H1 (cell line): ENCODE measurements around the gene NSMCE3. TPM values are rescaled to one million over a fixed set of nuclear protein-coding genes. Genes with fewer than 3 reads are reported as not detected.

Source experiments
- CTCF ChIA-PET: fragments of 300-600 bp; sonication (Branson Sonifier 250); formaldehyde crosslinking; loops from one replicate; lab custom pipeline; 2021; ENCODE audit not compliant: partially characterized antibody; lab: Charles Lee
- POLR2A ChIA-PET: fragments of 300-600 bp; sonication (Branson Sonifier 250); formaldehyde crosslinking; loops from one replicate; lab custom pipeline; 2021; ENCODE audit warnings: inconsistent platforms; ENCODE audit not compliant: partially characterized antibody; lab: Charles Lee
- DNase-seq, 2 experiments: peaks; one replicate each; pipeline versions ENCODE4 v3.0.0 to v3.0.0-alpha.2; 2010 to 2022; ENCODE audit warnings: low spot score in 2 of 2, low read depth in 1 of 2, mixed read lengths in 1 of 2
- FAIRE-seq: peaks from 2 replicates; lab custom pipeline; 2011; peaks lifted over from hg19 to GRCh38; lab: Jason Lieb, UNC
- H2AFZ ChIP-seq: 2 replicates; pipeline ENCODE4 v1.8.1; 2012; ENCODE audit warnings: low read length, inconsistent platforms
- H2AK5ac ChIP-seq: 2 replicates; pipeline ENCODE4 v1.6.1; 2013; ENCODE audit warnings: low read depth, low read length
- H2BK120ac ChIP-seq: replicated peaks from 2 replicates; pipeline ENCODE3; 2013; ENCODE audit warnings: low read depth, low read length, inconsistent platforms
- H2BK12ac ChIP-seq: 2 replicates; pipeline ENCODE4 v1.6.1; 2013; ENCODE audit warnings: low read depth, low read length
- H2BK15ac ChIP-seq: 2 replicates; pipeline ENCODE4 v1.6.1; 2013; ENCODE audit warnings: low read length
- H2BK20ac ChIP-seq: 2 replicates; pipeline ENCODE4 v1.6.1; 2013; ENCODE audit warnings: low read length
- H2BK5ac ChIP-seq: 2 replicates; pipeline ENCODE4 v1.6.1; 2013; ENCODE audit warnings: low read depth, low read length
- H3K14ac ChIP-seq: 2 replicates; pipeline ENCODE4 v1.6.1; 2013; ENCODE audit warnings: inconsistent platforms; ENCODE audit not compliant: insufficient read length
- H3K18ac ChIP-seq: 2 replicates; pipeline ENCODE4 v1.6.1; 2013; ENCODE audit warnings: low read length; ENCODE audit errors: extremely low read depth
- H3K23ac ChIP-seq: 2 replicates; pipeline ENCODE4 v1.6.1; 2013; ENCODE audit warnings: inconsistent platforms; ENCODE audit not compliant: insufficient read length
- H3K23me2 ChIP-seq: 2 replicates; pipeline ENCODE4 v1.6.1; 2013; ENCODE audit warnings: low read depth, low read length
- H3K27ac ChIP-seq: 2 replicates; pipeline ENCODE4 v1.6.1; 2011; ENCODE audit warnings: low read depth, low read length, inconsistent platforms
- H3K27me3 ChIP-seq, 4 experiments: replicated peaks in 1 of 4; 1 replicate in 1 of 4; 2 replicates in 3 of 4; pipeline versions ENCODE4 v1.6.1 to v1.8.1; 2011 to 2013; ENCODE audit warnings: low read length in 3 of 4, mild to moderate bottlenecking in 3 of 4, inconsistent platforms in 2 of 4, mixed read lengths in 2 of 4, moderate library complexity in 1 of 4; ENCODE audit not compliant: control insufficient read depth in 3 of 4, insufficient read depth in 3 of 4; ENCODE audit errors: extremely low read depth in 1 of 4
- H3K36me3 ChIP-seq, 4 experiments: 2 replicates each; pipeline versions ENCODE4 v1.6.1 to v1.8.1; 2011 to 2013; ENCODE audit warnings: mild to moderate bottlenecking in 4 of 4, low read length in 3 of 4, moderate library complexity in 2 of 4, control low read depth in 1 of 4, inconsistent platforms in 1 of 4; ENCODE audit not compliant: insufficient read depth in 4 of 4, control insufficient read depth in 2 of 4
- H3K4ac ChIP-seq: replicated peaks from 2 replicates; pipeline ENCODE3; 2013; ENCODE audit warnings: low read length, low read depth, mixed read lengths, inconsistent platforms; ENCODE audit not compliant: insufficient read length
- H3K4me1 ChIP-seq, 4 experiments: replicated peaks in 1 of 4; 1 replicate in 1 of 4; 2 replicates in 3 of 4; pipeline versions ENCODE4 v1.6.1 to v1.8.1; 2011 to 2013; ENCODE audit warnings: low read length in 3 of 4, inconsistent platforms in 2 of 4, mixed read lengths in 1 of 4; ENCODE audit not compliant: insufficient read depth in 4 of 4, control insufficient read depth in 3 of 4
- H3K4me2 ChIP-seq, 2 experiments: 2 replicates each; pipeline versions ENCODE4 v1.6.1 to v1.8.1; 2011 to 2013; ENCODE audit warnings: low read depth in 2 of 2, low read length in 2 of 2, control low read depth in 1 of 2, inconsistent platforms in 1 of 2, mild to moderate bottlenecking in 1 of 2; ENCODE audit not compliant: insufficient read depth in 1 of 2
- H3K4me3 ChIP-seq, 4 experiments: fragments of 200-600, 300-600 bp in 1 of 4; sonication (generic), shearing (Covaris generic), sonication (Bioruptor Twin) in 1 of 4; 2 replicates each; pipeline versions ENCODE4 v1.5.1 to v1.8.1; 2011 to 2016; ENCODE audit warnings: low read length in 4 of 4, low read depth in 3 of 4, control low read depth in 2 of 4, inconsistent platforms in 2 of 4, mild to moderate bottlenecking in 2 of 4, mixed read lengths in 1 of 4, moderate library complexity in 1 of 4; ENCODE audit not compliant: insufficient read depth in 2 of 4; ENCODE audit errors: extremely low read depth in 1 of 4
- H3K56ac ChIP-seq: replicated peaks from 2 replicates; pipeline ENCODE3; 2013; ENCODE audit warnings: low read depth, mild to moderate bottlenecking, mixed read lengths, low read length, inconsistent platforms; ENCODE audit not compliant: insufficient read length
- H3K79me1 ChIP-seq: 2 replicates; pipeline ENCODE4 v1.6.1; 2013; ENCODE audit warnings: low read depth, low read length, control low read depth
- H3K79me2 ChIP-seq, 2 experiments: 2 replicates each; pipeline versions ENCODE4 v1.6.1 to v1.8.1; 2012 to 2013; ENCODE audit warnings: low read length in 2 of 2, mild to moderate bottlenecking in 2 of 2, inconsistent platforms in 1 of 2; ENCODE audit not compliant: insufficient read depth in 2 of 2, control insufficient read depth in 1 of 2
- H3K9ac ChIP-seq, 4 experiments: replicated peaks in 1 of 4; 1 replicate in 1 of 4; 2 replicates in 3 of 4; pipeline versions ENCODE4 v1.6.1 to v1.8.1; 2011 to 2013; ENCODE audit warnings: low read depth in 3 of 4, low read length in 3 of 4, control low read depth in 2 of 4, mild to moderate bottlenecking in 2 of 4, moderate library complexity in 2 of 4, inconsistent platforms in 1 of 4; ENCODE audit errors: extremely low read depth in 1 of 4
- H3K9me3 ChIP-seq, 2 experiments: 2 replicates each; pipeline versions ENCODE4 v1.6.1 to v1.8.1; 2012 to 2013; ENCODE audit warnings: mild to moderate bottlenecking in 2 of 2, moderate library complexity in 2 of 2, control low read depth in 1 of 2, inconsistent platforms in 1 of 2, low read depth in 1 of 2, low read length in 1 of 2, mixed read lengths in 1 of 2; ENCODE audit not compliant: insufficient read depth in 2 of 2
- H4K20me1 ChIP-seq, 2 experiments: replicated peaks in 1 of 2; 2 replicates each; pipeline versions ENCODE3 to v1.8.1; 2011 to 2013; ENCODE audit warnings: inconsistent platforms in 2 of 2, low read length in 2 of 2, mild to moderate bottlenecking in 1 of 2; ENCODE audit not compliant: insufficient read depth in 2 of 2, control insufficient read depth in 1 of 2
- H4K5ac ChIP-seq: 2 replicates; pipeline ENCODE4 v1.6.1; 2013; ENCODE audit warnings: low read length, low read depth, mixed read lengths, inconsistent platforms; ENCODE audit not compliant: insufficient read length
- H4K8ac ChIP-seq: 2 replicates; pipeline ENCODE4 v1.8.0; 2013; ENCODE audit warnings: mild to moderate bottlenecking, moderate library complexity, low read length, inconsistent platforms; ENCODE audit not compliant: insufficient read depth; ENCODE audit errors: extremely low read depth
- H4K91ac ChIP-seq: replicated peaks from 2 replicates; pipeline ENCODE3; 2013; ENCODE audit warnings: low read length, mixed read lengths, inconsistent platforms; ENCODE audit not compliant: insufficient read length
- CHD2 ChIP-seq: IDR thresholded peaks from 2 replicates; pipeline ENCODE4 v1.6.1; 2012; ENCODE audit warnings: low read length, improper control_type of control experiment
- GABPA ChIP-seq: IDR thresholded peaks from 2 replicates; pipeline ENCODE4 v1.6.1; 2011; ENCODE audit warnings: mild to moderate bottlenecking, low read length, moderate library complexity, borderline replicate concordance; ENCODE audit not compliant: insufficient read depth
- RNF2 ChIP-seq: fragments of 200-900, 300-1000 bp; sonication (generic); IDR thresholded peaks from 2 replicates; pipeline ENCODE4 v1.7.1; 2016; ENCODE audit warnings: borderline replicate concordance, low read depth, mild to moderate bottlenecking, antibody characterized with exemption, low read length; ENCODE audit not compliant: poor library complexity, severe bottlenecking; ENCODE audit errors: missing control alignments
- ZNF274 ChIP-seq: IDR thresholded peaks from 2 replicates; pipeline ENCODE4 v1.7.0; 2012; ENCODE audit warnings: low read length, borderline replicate concordance; ENCODE audit errors: extremely low read depth
- WGBS, 2 experiments: shearing (Covaris generic) in 1 of 2; methylation state at CpG; one replicate each; pipeline versions ENCODE4 v1.1.6 to v1.1.7; 2013 to 2015; ENCODE audit warnings: low lambda C conversion rate in 2 of 2, mixed read lengths in 2 of 2, inconsistent platforms in 1 of 2, low coverage in 1 of 2, missing lambda C conversion rate in 1 of 2; ENCODE audit not compliant: insufficient replicate concordance in 2 of 2, insufficient coverage in 1 of 2, insufficient read length in 1 of 2; ENCODE audit errors: extremely low coverage in 1 of 2, missing lambda C conversion rate in 1 of 2; 5-methylcytosine and 5-hydroxymethylcytosine counted together
- polyA plus RNA-seq, 7 experiments: library from polyadenylated mRNA; depleted of rRNA in 3 of 7; stranded (reverse) in 5 of 7; unstranded in 2 of 7; fragments of >200 nt in 5 of 7; fragments of 200-250 nt in 2 of 7; gene quantifications; 1 replicate in 5 of 7; 2 replicates in 1 of 7; 4 replicates in 1 of 7; pipeline versions ENCODE4 v1.2.1 to v1.2.3, GENCODE V29; 2011 to 2013; ENCODE audit warnings: missing spikeins in 2 of 7, mixed read lengths in 2 of 7
- total RNA-seq: library from RNA; stranded (reverse); fragmentation: NEBNext Ultra II Directional; extraction: Animal tissue kit (Norgen Biotek cat#: 25700); gene quantifications from 2 replicates; pipeline ENCODE4 v1.2.1, GENCODE V29; 2021
- TF ChIP-seq, protein P1 (sequence below): IDR thresholded peaks from 2 replicates; pipeline ENCODE4 v1.6.1; 2011; ENCODE audit warnings: low read depth, mild to moderate bottlenecking, low read length; ENCODE audit not compliant: insufficient read depth

Gene NSMCE3
- total and polyA plus RNA-seq, 2 of the 8 experiments (the other 6 are each of a cell fraction or from before 2014, with no cell fraction given) = 4.3 to 6.7 TPM

DNA sequence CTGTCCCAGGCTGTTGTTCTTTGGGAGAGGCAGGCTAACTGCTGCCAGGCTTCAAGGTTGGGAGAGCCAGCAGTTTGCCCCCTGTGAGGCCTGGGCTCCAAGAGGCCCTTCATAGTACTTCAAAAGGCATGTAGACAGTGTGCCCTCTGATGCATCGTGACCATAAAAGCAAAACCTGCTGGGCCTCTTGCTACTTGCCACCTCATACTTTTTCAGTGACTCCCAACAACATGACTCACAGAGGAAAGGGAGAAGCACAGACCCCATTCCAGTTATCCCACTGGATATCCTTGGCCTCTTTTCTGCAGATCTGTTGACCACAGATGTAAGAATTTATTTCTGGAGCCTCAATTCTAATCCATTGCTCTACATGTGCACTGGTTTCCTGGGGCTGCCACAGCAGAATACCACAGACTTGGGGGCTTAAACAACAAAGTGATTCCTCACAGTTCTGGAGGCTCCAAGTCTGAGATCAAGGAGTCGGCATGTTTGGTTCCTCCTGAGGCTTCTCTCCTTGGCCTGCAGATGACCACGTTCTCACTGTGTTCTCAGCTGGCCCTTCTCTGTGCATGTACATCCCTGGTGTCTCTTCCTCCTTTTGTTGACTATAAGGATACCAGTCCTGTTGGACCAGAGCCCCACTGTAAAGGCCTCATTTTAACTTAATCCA, 8.9 kb upstream of the NSMCE3 start:
- H3K23me2 ChIP-seq = no peaks in the 10 kb centered on the region
- H3K9me3 ChIP-seq = no peaks in the 10 kb centered on the region
- H3K9ac ChIP-seq = no peak overlapping the region
- no peak overlapping the region for H2BK15ac ChIP-seq
- no peak overlapping the region for H3K4ac ChIP-seq
- H4K91ac ChIP-seq = no peak overlapping the region
- WGBS, 2 experiments = 90% methylated on average over 3 of the region's 3 CpGs; no CpG with 5 or more reads in 1 of the 2 experiments
- H2BK5ac ChIP-seq = no peak overlapping the region
- no peak overlapping the region for H2AK5ac ChIP-seq
- no peaks in the 10 kb centered on the region for H4K20me1 ChIP-seq
- no peaks in the 10 kb centered on the region; the same call in 1 of the 2 replicates for H3K79me1 ChIP-seq
- ChIA-PET CTCF (interaction anchor here (0.6 kb wide), 1 partner anchor 68 kb away, joined by 5 read pairs; no protein-coding TSS in a partner anchor), POLR2A (no interaction called here)
- H3K4me2 ChIP-seq = no peak overlapping the region
- no peaks in the 10 kb centered on the region for H3K36me3 ChIP-seq
- no peak overlapping the region for H3K56ac ChIP-seq
- H3K23ac ChIP-seq = no peak overlapping the region
- no peak overlapping the region for H2BK120ac ChIP-seq
- no peak overlapping the region for H4K8ac ChIP-seq
- no peak overlapping the region for H2BK12ac ChIP-seq
- no peak overlapping the region for H2AFZ ChIP-seq
- H3K27me3 ChIP-seq = no peaks in the 10 kb centered on the region
- no peak overlapping the region for H3K4me3 ChIP-seq
- no peak overlapping the region for H4K5ac ChIP-seq
- no peak for DNase-seq
- H3K4me1 ChIP-seq = no peaks in the 10 kb centered on the region; a peak in 2 of 7 replicates
- no peak overlapping the region for H3K18ac ChIP-seq
- no peak overlapping the region for H3K14ac ChIP-seq
- TF ChIP-seq CHD2 (no peak), GABPA (no peak), ZNF274 (no peak), RNF2 (no peak)
- TF ChIP-seq, protein P1, sequence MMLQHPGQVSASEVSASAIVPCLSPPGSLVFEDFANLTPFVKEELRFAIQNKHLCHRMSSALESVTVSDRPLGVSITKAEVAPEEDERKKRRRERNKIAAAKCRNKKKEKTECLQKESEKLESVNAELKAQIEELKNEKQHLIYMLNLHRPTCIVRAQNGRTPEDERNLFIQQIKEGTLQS = no peak
- H3K27ac ChIP-seq = no peak overlapping the region
- no peaks in the 10 kb centered on the region for H3K79me2 ChIP-seq
- H2BK20ac ChIP-seq = no peak overlapping the region
- no peak for FAIRE-seq
